IPS-18a (cell line): Measurements from ENCODE around the gene EML3.
"Not testable (repeated sequence)": the region's sequence is repeated elsewhere in the genome, so short reads cannot be mapped to it uniquely, and the experiment has no call there.

ENCODE experiments used
- H3K27ac ChIP-seq: one replicate; pipeline ENCODE4 v1.5.1; 2013; ENCODE audit warnings: low read length
- H3K27me3 ChIP-seq: one replicate; pipeline ENCODE4 v1.6.1; 2013; ENCODE audit warnings: mild to moderate bottlenecking, low read length; ENCODE audit not compliant: control insufficient read depth, insufficient read depth
- H3K36me3 ChIP-seq: one replicate; pipeline ENCODE4 v1.6.1; 2013; ENCODE audit warnings: low read depth, low read length; ENCODE audit not compliant: control insufficient read depth
- H3K4me1 ChIP-seq: one replicate; pipeline ENCODE4 v1.6.1; 2013; ENCODE audit warnings: low read depth, low read length; ENCODE audit not compliant: control insufficient read depth
- H3K4me3 ChIP-seq: one replicate; pipeline ENCODE4 v1.5.1; 2013; ENCODE audit warnings: low read length
- H3K9ac ChIP-seq: one replicate; pipeline ENCODE4 v1.6.1; 2013; ENCODE audit warnings: mild to moderate bottlenecking, low read length, moderate library complexity
- H3K9me3 ChIP-seq: one replicate; pipeline ENCODE4 v1.6.1; 2013; ENCODE audit warnings: low read depth, low read length; ENCODE audit not compliant: control insufficient read depth

Gene EML3

GRCh38 chr11:62592989-62593421 lies 19.6 kb downstream of the EML3 start:
- H3K4me1 ChIP-seq = peaks cover 12% of the 10 kb centered on the region
- no peak overlapping the region for H3K4me3 ChIP-seq
- peaks cover 49% of the 10 kb centered on the region for H3K36me3 ChIP-seq
- H3K27me3 ChIP-seq = no peaks in the 10 kb centered on the region
- H3K9ac ChIP-seq = no peak overlapping the region
- H3K27ac ChIP-seq = no peak overlapping the region
- no peaks in the 10 kb centered on the region for H3K9me3 ChIP-seq

GRCh38 chr11:62592146-62592815 lies 20.3 kb downstream of the EML3 start:
- no peaks in the 10 kb centered on the region for H3K9me3 ChIP-seq
- no peaks in the 10 kb centered on the region for H3K27me3 ChIP-seq
- peak overlapping the region; percentile 78 for H3K4me3 ChIP-seq
- peaks cover 12% of the 10 kb centered on the region for H3K4me1 ChIP-seq
- H3K36me3 ChIP-seq = peaks cover 49% of the 10 kb centered on the region
- H3K9ac ChIP-seq = peak overlapping the region; percentile 91
- H3K27ac ChIP-seq = peak overlapping the region; percentile 74

- peaks cover 43% of the 10 kb centered on the region for H3K36me3 ChIP-seq
- peaks cover 12% of the 10 kb centered on the region for H3K4me1 ChIP-seq
- peak within 1 kb of the TSS; percentile 91 for H3K9ac ChIP-seq
- no peaks in the 10 kb centered on the region for H3K27me3 ChIP-seq
- H3K4me3 ChIP-seq = peak within 1 kb of the TSS; percentile 78
- no peaks in the 10 kb centered on the region for H3K9me3 ChIP-seq
- peak within 1 kb of the TSS; percentile 74 for H3K27ac ChIP-seq
Measured at GRCh38 chr11:62591448-62592145, 21.0 kb downstream of the EML3 start, which contains the start of gene TUT1. Gene TUT1 (minus strand): TSS chr11:62591523. CDS start chr11:62591485, 38 bp downstream.

- Histone ChIP-seq H3K36me3 (peaks cover 23% of the 10 kb centered on the region), H3K27ac (no peak overlapping the region), H3K4me3 (no peak overlapping the region), H3K9me3 (no peaks in the 10 kb centered on the region), H3K27me3 (no peaks in the 10 kb centered on the region), H3K9ac (no peak overlapping the region), H3K4me1 (peaks cover 12% of the 10 kb centered on the region)
Measured at GRCh38 chr11:62588966-62589637, 23.5 kb downstream of the EML3 start.

GRCh38 chr11:62585356-62585755 lies 27.2 kb downstream of the EML3 start:
- H3K27ac ChIP-seq, H3K4me3 ChIP-seq, H3K27me3 ChIP-seq, H3K4me1 ChIP-seq, H3K9ac ChIP-seq, H3K9me3 ChIP-seq: not testable (repeated sequence)
- H3K36me3 ChIP-seq = peaks cover 26% of the 10 kb centered on the region

GRCh38 chr11:62581735-62582134 lies 30.8 kb downstream of the EML3 start:
- H3K9ac ChIP-seq, H3K27ac ChIP-seq, H3K9me3 ChIP-seq, H3K4me1 ChIP-seq, H3K27me3 ChIP-seq, H3K4me3 ChIP-seq: not testable (repeated sequence)
- H3K36me3 ChIP-seq = peaks cover 35% of the 10 kb centered on the region

- H3K36me3 ChIP-seq = peaks cover 37% of the 10 kb centered on the region
- no peak overlapping the region for H3K27ac ChIP-seq
- H3K9ac ChIP-seq = no peak overlapping the region
- H3K4me1 ChIP-seq = no peaks in the 10 kb centered on the region
- no peaks in the 10 kb centered on the region for H3K27me3 ChIP-seq
- H3K4me3 ChIP-seq = no peak overlapping the region
- no peaks in the 10 kb centered on the region for H3K9me3 ChIP-seq
Measured at GRCh38 chr11:62580959-62581715, 31.4 kb downstream of the EML3 start.

- Histone ChIP-seq H3K4me3 (no peak overlapping the region), H3K27ac (no peak overlapping the region), H3K9ac (no peak overlapping the region), H3K27me3 (no peaks in the 10 kb centered on the region), H3K36me3 (peaks cover 35% of the 10 kb centered on the region), H3K9me3 (no peaks in the 10 kb centered on the region), H3K4me1 (peaks cover 7% of the 10 kb centered on the region)
Measured at GRCh38 chr11:62579252-62579651, 33.3 kb downstream of the EML3 start.

GRCh38 chr11:62578541-62578940 lies 34.0 kb downstream of the EML3 start:
- no peaks in the 10 kb centered on the region for H3K9me3 ChIP-seq
- H3K4me3 ChIP-seq = no peak overlapping the region
- H3K4me1 ChIP-seq = peaks cover 7% of the 10 kb centered on the region
- no peaks in the 10 kb centered on the region for H3K27me3 ChIP-seq
- no peak overlapping the region for H3K9ac ChIP-seq
- H3K36me3 ChIP-seq = peaks cover 31% of the 10 kb centered on the region
- H3K27ac ChIP-seq = no peak overlapping the region

GRCh38 chr11:62577046-62577714 lies 35.4 kb downstream of the EML3 start:
- H3K4me1 ChIP-seq = peaks cover 7% of the 10 kb centered on the region
- H3K27me3 ChIP-seq = no peaks in the 10 kb centered on the region
- H3K36me3 ChIP-seq = peaks cover 37% of the 10 kb centered on the region
- H3K9ac ChIP-seq = no peak overlapping the region
- H3K4me3 ChIP-seq = no peak overlapping the region
- H3K27ac ChIP-seq = no peak overlapping the region
- H3K9me3 ChIP-seq = no peaks in the 10 kb centered on the region

- Histone ChIP-seq H3K9me3 (no peaks in the 10 kb centered on the region), H3K27me3 (no peaks in the 10 kb centered on the region), H3K4me1 (peaks cover 7% of the 10 kb centered on the region), H3K4me3 (no peak overlapping the region), H3K27ac (no peak overlapping the region), H3K36me3 (peaks cover 47% of the 10 kb centered on the region), H3K9ac (no peak overlapping the region)
Measured at GRCh38 chr11:62575837-62576236, 36.7 kb downstream of the EML3 start.
